Lower leg skin (tissue), 4 donors: ENCODE measurements around the gene NUTM2G. TPM values are rescaled to one million over a fixed set of nuclear protein-coding genes. Genes with fewer than 3 reads are reported as not detected.
"Not testable (repeated sequence)": the region's sequence is repeated elsewhere in the genome, so short reads cannot be mapped to it uniquely, and the experiment has no call there.

Experiments
- DNase-seq, 2 donors: peaks; one replicate each; pipeline ENCODE4 v3.0.0-alpha.2; 2019; ENCODE audit warnings: low spot score in 2 of 2
- H3K4me3 ChIP-seq: fragments of 200-600 bp; sonication (generic); 2 replicates; pipeline ENCODE4 v1.5.1; 2017; ENCODE audit warnings: mild to moderate bottlenecking, low read depth; ENCODE audit not compliant: poor library complexity, severe bottlenecking
- CTCF ChIP-seq, 3 donors: fragments of 450-650 bp; IDR thresholded peaks; one replicate each; pipeline ENCODE4 v1.5.1; 2016; ENCODE audit warnings: antibody characterized with exemption in 3 of 3, mild to moderate bottlenecking in 3 of 3, moderate library complexity in 2 of 3
- POLR2A ChIP-seq, 2 donors: fragments of 450-650 bp; IDR thresholded peaks; one replicate each; pipeline ENCODE4 v1.6.1; 2016 to 2017; ENCODE audit warnings: antibody characterized with exemption in 2 of 2, mild to moderate bottlenecking in 1 of 2, moderate library complexity in 1 of 2
- WGBS, 2 donors: methylation state at CpG; one replicate each; pipeline ENCODE4 v1.1.5; 2018; 5-methylcytosine and 5-hydroxymethylcytosine counted together
- intact Hi-C: fragments of 100-400 bp; cut with DNase I; formaldehyde crosslinking; loops from one replicate; pipeline ENCODE4 v1.15.0; 2023; ENCODE audit warnings: low total_unique reads
- total RNA-seq, 4 donors: library from RNA; depleted of rRNA; stranded (reverse); fragments of >200 nt; gene quantifications; one replicate each; pipeline ENCODE4 v1.1.0, GENCODE V29; 2016

The NUTM2G gene
- not detected for total RNA-seq

- intact Hi-C loops, H3K4me3 ChIP-seq, DNase-seq: not testable (repeated sequence)
- no CpG with 5 or more reads among the region's 3 CpGs for WGBS, 2 donors
Measured at GRCh38 chr9:96928543-96928942, at the start of gene NUTM2G. TSS of gene NUTM2G (plus strand) at chr9:96928843. CDS start at chr9:96929025, 182 bp downstream.

- no peak for DNase-seq
- H3K4me3 ChIP-seq: no peak overlapping the region
- WGBS, 2 donors: 38% methylated on average over 1 of the region's 1 CpG
- TF ChIP-seq POLR2A (IDR thresholded peaks at IDR 0.05): no peak
- no peak for TF ChIP-seq CTCF (IDR thresholded peaks at IDR 0.05)
- intact Hi-C loops: no loop called here
Measured at GRCh38 chr9:96883922-96884321, 44.7 kb upstream of the NUTM2G start.

- DNase-seq: no peak
- WGBS, 2 donors: 74 to 75% methylated on average over 2 of the region's 2 CpGs
- H3K4me3 ChIP-seq: no peak overlapping the region
- intact Hi-C loops: no loop called here
- no peak for TF ChIP-seq POLR2A (IDR thresholded peaks at IDR 0.05)
- no peak for TF ChIP-seq CTCF (IDR thresholded peaks at IDR 0.05)
Measured at GRCh38 chr9:96884443-96884842, 44.2 kb upstream of the NUTM2G start.

GRCh38 chr9:96885424-96885823, 43.2 kb upstream of the NUTM2G start:
- no peak overlapping the region for H3K4me3 ChIP-seq
- intact Hi-C loops: no loop called here
- TF ChIP-seq CTCF (IDR thresholded peaks at IDR 0.05) (no peak), POLR2A (IDR thresholded peaks at IDR 0.05) (no peak)
- no peak for DNase-seq

GRCh38 chr9:96888591-96888990, 40.1 kb upstream of the NUTM2G start:
- WGBS, 2 donors: 95 to 98% methylated on average over 4 of the region's 4 CpGs
- H3K4me3 ChIP-seq: no peak overlapping the region
- intact Hi-C loops: no loop called here
- TF ChIP-seq POLR2A (IDR thresholded peaks at IDR 0.05) (no peak), CTCF (IDR thresholded peaks at IDR 0.05) (no peak)
- no peak for DNase-seq

- no peak for DNase-seq
- WGBS, 2 donors: 95 to 98% methylated on average over 7 of the region's 7 CpGs
- no peak for TF ChIP-seq CTCF (IDR thresholded peaks at IDR 0.05)
- TF ChIP-seq POLR2A (IDR thresholded peaks at IDR 0.05): no peak
- intact Hi-C loops: no loop called here
- H3K4me3 ChIP-seq: no peak overlapping the region
Measured at GRCh38 chr9:96892131-96892530, 36.5 kb upstream of the NUTM2G start.

GRCh38 chr9:96900010-96900409, 28.6 kb upstream of the NUTM2G start:
- DNase-seq, intact Hi-C loops, H3K4me3 ChIP-seq: not testable (repeated sequence)
- whole genome bisulfite sequencing, 2 donors: 91 to 100% methylated on average over 1 of the region's 2 CpGs

- H3K4me3 ChIP-seq, DNase-seq, intact Hi-C loops: not testable (repeated sequence)
- 69 to 75% methylated on average over 2 of the region's 5 CpGs for WGBS, 2 donors
Measured at GRCh38 chr9:96904947-96905722, 23.5 kb upstream of the NUTM2G start.

- DNase-seq, H3K4me3 ChIP-seq, intact Hi-C loops: not testable (repeated sequence)
- WGBS, 2 donors: no CpG with 5 or more reads among the region's 3 CpGs
Measured at GRCh38 chr9:96908479-96908878, 20.2 kb upstream of the NUTM2G start.

GRCh38 chr9:96915539-96915938, 13.1 kb upstream of the NUTM2G start:
- DNase-seq, H3K4me3 ChIP-seq: not testable (repeated sequence)
- WGBS, 2 donors: 40 to 100% methylated on average over 1 to 2 of the region's 2 CpGs

More at GRCh38 chr9:96915539-96915938, 13.1 kb upstream of the NUTM2G start:
- intact Hi-C loops: not testable (repeated sequence)
